ENCODE measurements around the gene VKORC1L1.

GRCh38 chr7:65937296-65937695 lies 64.4 kb downstream of the VKORC1L1 start:
- TF ChIP-seq CTCF (IDR thresholded peaks at IDR 0.05) (no peak), POLR2A (IDR thresholded peaks at IDR 0.05) (no peak)

All from adrenal gland (tissue), 5 donors.